Sigmoid colon (tissue), 7 donors: ENCODE data around the gene ZNF646. TPM values are rescaled to one million over a fixed set of nuclear protein-coding genes. Genes with fewer than 3 reads are reported as not detected.

Experiments used
- DNase-seq: peaks from one replicate; pipeline ENCODE4 v3.0.0-alpha.2; 2019
- H3K27ac ChIP-seq, 4 donors: fragments of 200-600 bp; sonication (generic); one replicate each; pipeline ENCODE4 v1.5.1; 2016 to 2019; ENCODE audit warnings: mild to moderate bottlenecking in 1 of 4
- H3K27me3 ChIP-seq, 3 donors: fragments of 200-600 bp; sonication (generic); one replicate each; pipeline ENCODE4 v1.5.1; 2019; ENCODE audit warnings: mild to moderate bottlenecking in 1 of 3
- H3K36me3 ChIP-seq, 4 donors: fragments of 200-600 bp; sonication (generic); one replicate each; pipeline ENCODE4 v1.5.1; 2016 to 2019
- H3K4me1 ChIP-seq, 4 donors: fragments of 200-600 bp; sonication (generic); one replicate each; pipeline ENCODE4 v1.5.1; 2017 to 2019
- H3K4me3 ChIP-seq, 4 donors: fragments of 200-600 bp; sonication (generic); one replicate each; pipeline ENCODE4 v1.5.1; 2017 to 2019; ENCODE audit warnings: mild to moderate bottlenecking in 2 of 4, moderate library complexity in 1 of 4
- H3K9me3 ChIP-seq, 4 donors: fragments of 200-600 bp in 3 of 4; sonication (generic) in 3 of 4; one replicate each; pipeline versions ENCODE4 v1.5.1 to v1.6.1; 2013 to 2019
- CTCF ChIP-seq, 4 experiments: fragments of 450-650 bp in 3 of 4; fragments of 200-600 bp in 1 of 4; IDR thresholded peaks; one replicate each; pipeline ENCODE4 v1.5.1; 2016 to 2019; ENCODE audit warnings: antibody characterized with exemption in 4 of 4, mild to moderate bottlenecking in 3 of 4, moderate library complexity in 2 of 4
- EP300 ChIP-seq, 4 donors: sonication (generic); formaldehyde crosslinking; IDR thresholded peaks; one replicate each; pipeline ENCODE4 v1.6.1; 2017; ENCODE audit warnings: antibody characterized with exemption in 4 of 4
- POLR2A ChIP-seq, 2 donors: fragments of 450-650 bp; IDR thresholded peaks; one replicate each; pipeline ENCODE4 v1.6.1; 2016; ENCODE audit warnings: antibody characterized with exemption in 2 of 2, mild to moderate bottlenecking in 2 of 2, moderate library complexity in 2 of 2
- POLR2AphosphoS5 ChIP-seq, 4 donors: sonication (generic); formaldehyde crosslinking; IDR thresholded peaks; one replicate each; pipeline ENCODE4 v1.6.1; 2017; ENCODE audit warnings: antibody characterized with exemption in 4 of 4
- WGBS, 2 donors: extraction: QIAGEN DNeasy Blood & Tissue Kit; methylation state at CpG; one replicate each; pipeline ENCODE4 v1.1.7; 2013; 5-methylcytosine and 5-hydroxymethylcytosine counted together
- intact Hi-C: fragments of 100-400 bp; cut with DNase I; formaldehyde crosslinking; loops from one replicate; pipeline ENCODE4 v1.15.1; 2023
- polyA plus RNA-seq, 3 donors: library from polyadenylated mRNA; stranded (reverse); fragments of 200-250 nt; gene quantifications; one replicate each; pipeline ENCODE4 v1.2.3, GENCODE V29; 2013
- total RNA-seq, 4 donors: library from RNA; depleted of rRNA; stranded (reverse); fragments of >200 nt; gene quantifications; one replicate each; pipeline ENCODE4 v1.1.0, GENCODE V29; 2016
- donor health status: healthy with polysubstance abuse.
- donor health status: Bipolar disorder and iron deficiency.
- donor health status: healthy.

The ZNF646 gene
- total and polyA plus RNA-seq, 7 donors: 1.8 to 15.0 (median 8.3) TPM

- DNase-seq: peak; percentile 99
- no peak for TF ChIP-seq CTCF (IDR thresholded peaks at IDR 0.05)
- TF ChIP-seq POLR2AphosphoS5 (IDR thresholded peaks at IDR 0.05): peak; percentile 56 to 86 (median 76)
- TF ChIP-seq EP300 (IDR thresholded peaks at IDR 0.05): peak in 2 of 4 donors; percentile 74 to 86
- peak in 1 of 2 donors; percentile 44 for TF ChIP-seq POLR2A (IDR thresholded peaks at IDR 0.05)
- intact Hi-C loops: loop anchor here (1.0 to 2.0 kb wide), 3 partner anchors 36 to 110 kb away; partner anchors contain the start of genes ZNF646 and ZNF668
- H3K9me3 ChIP-seq: no peaks in the 10 kb centered on the region
- H3K4me3 ChIP-seq: peak within 1 kb of the TSS; percentile 79 to 98 (median 96)
- peaks cover 0 to 30% (median 9%) of the 10 kb centered on the region in 4 donors for H3K36me3 ChIP-seq
- H3K27me3 ChIP-seq: no peaks in the 10 kb centered on the region
- H3K4me1 ChIP-seq: peaks cover 0 to 29% (median 18%) of the 10 kb centered on the region in 4 donors
- WGBS, 2 donors: 1% methylated on average over 75 of the region's 75 CpGs
- peak within 1 kb of the TSS; percentile 87 to 98 (median 94) for H3K27ac ChIP-seq
Observed at GRCh38 chr16:31032736-31033708, 41.2 kb upstream of the ZNF646 start, which contains the start of gene STX4. Gene STX4, plus strand, starts transcription at chr16:31033558. Its CDS starts 248 bp downstream, at chr16:31033806.

- H3K27me3 ChIP-seq: no peaks in the 10 kb centered on the region
- H3K36me3 ChIP-seq: peaks cover 8 to 39% (median 18%) of the 10 kb centered on the region in 4 donors
- peak; percentile 96 for DNase-seq
- TF ChIP-seq POLR2A (IDR thresholded peaks at IDR 0.05) (peak in 1 of 2 donors; percentile 45), CTCF (IDR thresholded peaks at IDR 0.05) (no peak), POLR2AphosphoS5 (IDR thresholded peaks at IDR 0.05) (peak; percentile 59 to 90 (median 75))
- H3K9me3 ChIP-seq: no peaks in the 10 kb centered on the region
- peak overlapping the region; percentile 79 to 98 (median 96) for H3K4me3 ChIP-seq
- intact Hi-C loops: loop anchor here (1.0 to 2.0 kb wide), 2 partner anchors 40 to 109 kb away; partner anchors contain the start of genes ZNF646 and ZNF668
- H3K4me1 ChIP-seq: peaks cover 0 to 29% (median 18%) of the 10 kb centered on the region in 4 donors
- 1% methylated on average over 47 of the region's 47 CpGs for WGBS, 2 donors
- peak overlapping the region; percentile 87 to 98 (median 94) for H3K27ac ChIP-seq
Observed at GRCh38 chr16:31033709-31034492, 40.3 kb upstream of the ZNF646 start.

GRCh38 chr16:31036691-31037090, 37.5 kb upstream of the ZNF646 start:
- TF ChIP-seq POLR2A (IDR thresholded peaks at IDR 0.05) (no peak), POLR2AphosphoS5 (IDR thresholded peaks at IDR 0.05) (no peak), CTCF (IDR thresholded peaks at IDR 0.05) (no peak), EP300 (IDR thresholded peaks at IDR 0.05) (no peak)
- no peak for DNase-seq
- Histone ChIP-seq H3K36me3 (peaks cover 19 to 64% (median 33%) of the 10 kb centered on the region in 4 donors), H3K4me3 (no peak overlapping the region), H3K4me1 (peaks cover 0 to 29% (median 18%) of the 10 kb centered on the region in 4 donors), H3K9me3 (no peaks in the 10 kb centered on the region), H3K27ac (no peak overlapping the region), H3K27me3 (no peaks in the 10 kb centered on the region)
- WGBS, 2 donors: 52 to 67% methylated on average over 2 of the region's 2 CpGs
- intact Hi-C loops: no loop called here

- no peak overlapping the region for H3K4me3 ChIP-seq
- intact Hi-C loops: no loop called here
- no peaks in the 10 kb centered on the region for H3K27me3 ChIP-seq
- no peak overlapping the region for H3K27ac ChIP-seq
- peaks cover 0 to 27% (median 15%) of the 10 kb centered on the region in 4 donors for H3K4me1 ChIP-seq
- no peak for TF ChIP-seq POLR2A (IDR thresholded peaks at IDR 0.05)
- H3K9me3 ChIP-seq: no peaks in the 10 kb centered on the region
- DNase-seq: no peak
- 96 to 99% methylated on average over 2 of the region's 2 CpGs for WGBS, 2 donors
- H3K36me3 ChIP-seq: peaks cover 19 to 64% (median 35%) of the 10 kb centered on the region in 4 donors
Observed at GRCh38 chr16:31038993-31039392, 35.2 kb upstream of the ZNF646 start.
